Neuronal stem cell (in vitro differentiated cells): Measurements from ENCODE around the gene RASSF1.
A peak's percentile ranks its signal among the peaks of the same experiment; 100 is the strongest.

Source experiments
- DNase-seq: peaks from one replicate; pipeline ENCODE4 v3.0.0-alpha.2; 2013; ENCODE audit warnings: low spot score
- H2AFZ ChIP-seq: one replicate; pipeline ENCODE4 v1.6.1; 2013; ENCODE audit warnings: mild to moderate bottlenecking, low read length, inconsistent platforms
- H2AK5ac ChIP-seq: 2 replicates; pipeline ENCODE4 v1.6.1; 2013; ENCODE audit warnings: low read depth, mild to moderate bottlenecking, inconsistent platforms, low read length, moderate library complexity, mixed read lengths
- H2BK120ac ChIP-seq: 2 replicates; pipeline ENCODE4 v1.6.1; 2013; ENCODE audit warnings: low read depth, mild to moderate bottlenecking, inconsistent platforms, low read length, moderate library complexity, mixed read lengths
- H2BK12ac ChIP-seq: one replicate; pipeline ENCODE4 v1.6.1; 2013; ENCODE audit warnings: low read length, inconsistent platforms
- H2BK15ac ChIP-seq: 2 replicates; pipeline ENCODE4 v1.6.1; 2013; ENCODE audit warnings: mild to moderate bottlenecking, low read length, inconsistent platforms, mixed read lengths
- H2BK5ac ChIP-seq: one replicate; pipeline ENCODE4 v1.6.1; 2013; ENCODE audit warnings: inconsistent platforms, mild to moderate bottlenecking, low read length, moderate library complexity
- H3K14ac ChIP-seq: one replicate; pipeline ENCODE4 v1.6.1; 2013; ENCODE audit warnings: low read length, inconsistent platforms
- H3K18ac ChIP-seq: 2 replicates; pipeline ENCODE4 v1.6.1; 2013; ENCODE audit warnings: low read length, inconsistent platforms
- H3K23ac ChIP-seq: 2 replicates; pipeline ENCODE4 v1.6.1; 2013; ENCODE audit warnings: low read depth, mild to moderate bottlenecking, mixed read lengths, low read length, inconsistent platforms; ENCODE audit not compliant: poor library complexity
- H3K27ac ChIP-seq: replicated peaks from 3 replicates; pipeline ENCODE4 v1.5.1; 2013; ENCODE audit warnings: low read length, inconsistent platforms
- H3K27me3 ChIP-seq, 3 experiments: 2 replicates each; pipeline ENCODE4 v1.6.1; 2013; ENCODE audit warnings: low read length in 3 of 3, mild to moderate bottlenecking in 2 of 3, inconsistent platforms in 1 of 3, low read depth in 1 of 3, mixed read lengths in 1 of 3, moderate library complexity in 1 of 3; ENCODE audit not compliant: control insufficient read depth in 3 of 3, insufficient read depth in 3 of 3
- H3K36me3 ChIP-seq, 2 donors: replicated peaks in 1 of 2; 2 replicates each; pipeline ENCODE4 v1.6.1; 2013; ENCODE audit warnings: low read length in 2 of 2; ENCODE audit not compliant: control insufficient read depth in 2 of 2, insufficient read depth in 2 of 2
- H3K4ac ChIP-seq: 2 replicates; pipeline ENCODE4 v1.6.1; 2013; ENCODE audit warnings: inconsistent platforms, mild to moderate bottlenecking, low read length, moderate library complexity
- H3K4me1 ChIP-seq, 2 donors: 1 replicate in 1 of 2; 2 replicates in 1 of 2; pipeline ENCODE4 v1.6.1; 2013; ENCODE audit warnings: low read length in 2 of 2, low read depth in 1 of 2; ENCODE audit not compliant: control insufficient read depth in 2 of 2, insufficient read depth in 1 of 2
- H3K4me2 ChIP-seq: one replicate; pipeline ENCODE4 v1.6.1; 2013; ENCODE audit warnings: mild to moderate bottlenecking, low read length, inconsistent platforms; ENCODE audit not compliant: insufficient read depth, poor library complexity, severe bottlenecking
- H3K4me3 ChIP-seq, 2 donors: 2 replicates each; pipeline ENCODE4 v1.5.1; 2013; ENCODE audit warnings: low read length in 2 of 2, mild to moderate bottlenecking in 2 of 2, inconsistent platforms in 1 of 2, moderate library complexity in 1 of 2
- H3K79me1 ChIP-seq: one replicate; pipeline ENCODE4 v1.6.1; 2013; ENCODE audit warnings: low read depth, mild to moderate bottlenecking, inconsistent platforms, low read length, moderate library complexity
- H3K9ac ChIP-seq: one replicate; pipeline ENCODE4 v1.6.1; 2013; ENCODE audit warnings: mild to moderate bottlenecking, low read depth, low read length, inconsistent platforms; ENCODE audit not compliant: poor library complexity
- H3K9me3 ChIP-seq, 2 donors: replicated peaks in 1 of 2; 2 replicates each; pipeline versions ENCODE3 to v1.6.1; 2013; ENCODE audit warnings: low read length in 2 of 2, mild to moderate bottlenecking in 2 of 2, inconsistent platforms in 1 of 2, low read depth in 1 of 2, mixed read lengths in 1 of 2, moderate library complexity in 1 of 2; ENCODE audit not compliant: control insufficient read depth in 2 of 2, insufficient read depth in 1 of 2
- H4K8ac ChIP-seq: one replicate; pipeline ENCODE4 v1.6.1; 2013; ENCODE audit warnings: low read depth, mild to moderate bottlenecking, inconsistent platforms, low read length, moderate library complexity
- H4K91ac ChIP-seq: one replicate; pipeline ENCODE4 v1.6.1; 2013; ENCODE audit warnings: low read length, low read depth, mild to moderate bottlenecking, inconsistent platforms; ENCODE audit not compliant: poor library complexity
- WGBS, 2 donors: extraction: QIAGEN DNeasy Blood & Tissue Kit; methylation state at CpG; one replicate each; pipeline ENCODE4 v1.1.7; 2013; ENCODE audit warnings: missing lambda C conversion rate in 2 of 2, mixed read lengths in 1 of 2; ENCODE audit not compliant: insufficient read length in 2 of 2, insufficient replicate concordance in 1 of 2; ENCODE audit errors: extremely low coverage in 2 of 2; 5-methylcytosine and 5-hydroxymethylcytosine counted together

Gene RASSF1

DNA sequence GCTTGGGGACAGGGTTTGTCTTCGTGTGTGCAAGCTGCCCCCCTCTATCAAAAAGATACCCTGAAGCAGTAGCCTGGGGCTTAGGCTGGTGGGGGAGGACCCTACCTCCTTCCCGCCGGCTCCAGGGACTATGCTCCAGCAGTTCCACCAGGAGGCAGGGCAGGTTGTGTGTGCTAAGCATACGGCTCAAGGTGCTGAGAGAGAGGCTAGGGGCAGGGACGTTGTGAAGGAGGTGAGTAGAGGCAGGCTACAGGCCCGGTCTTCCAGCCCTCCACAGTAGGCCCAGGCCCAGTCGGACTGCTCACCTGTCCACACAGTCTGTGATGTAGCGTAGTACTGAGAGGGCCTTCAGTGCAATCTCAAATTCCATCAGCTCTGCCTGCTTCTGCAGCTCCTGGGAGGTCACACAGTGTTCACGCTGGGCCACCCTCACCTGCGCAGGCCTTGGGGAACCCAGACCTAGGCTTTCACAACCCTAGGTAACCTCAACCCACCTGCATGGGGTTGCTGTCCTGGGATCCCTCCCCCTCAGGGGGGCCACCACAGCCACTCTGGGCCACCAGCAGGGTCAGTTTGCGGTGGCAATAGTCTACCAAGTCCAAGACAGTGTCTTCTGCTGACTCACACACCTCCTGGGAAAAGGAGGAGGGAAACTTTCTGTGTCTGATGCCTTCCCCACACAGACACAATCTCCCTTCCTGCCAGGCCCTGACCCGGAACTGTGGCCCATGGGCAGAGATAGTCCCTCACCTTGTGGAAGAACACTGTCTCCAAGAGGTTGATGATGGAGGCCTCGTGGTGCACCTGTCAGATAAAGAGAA, 2.4 kb upstream of the RASSF1 start:
- H4K8ac ChIP-seq = no peak overlapping the region
- H3K14ac ChIP-seq = no peak overlapping the region
- no peak overlapping the region for H3K4me3 ChIP-seq
- H4K91ac ChIP-seq = no peak overlapping the region
- WGBS, 2 donors = no CpG with 5 or more reads among the region's 13 CpGs
- H2BK15ac ChIP-seq = peak overlapping the region; percentile 56
- no peak overlapping the region for H2BK120ac ChIP-seq
- DNase-seq = no peak
- H3K27ac ChIP-seq = no peak overlapping the region
- peaks cover 2 to 6% of the 10 kb centered on the region in 2 donors for H3K9me3 ChIP-seq
- H3K4me1 ChIP-seq = peaks cover 2 to 9% of the 10 kb centered on the region in 2 donors
- H3K4ac ChIP-seq = no peak overlapping the region
- no peak overlapping the region for H3K9ac ChIP-seq
- no peak overlapping the region for H3K18ac ChIP-seq
- H3K23ac ChIP-seq = peak overlapping the region; percentile 4
- H2BK5ac ChIP-seq = no peak overlapping the region
- peaks cover 4 to 6% of the 10 kb centered on the region in 2 donors for H3K36me3 ChIP-seq
- no peaks in the 10 kb centered on the region for H3K79me1 ChIP-seq
- H3K4me2 ChIP-seq = no peak overlapping the region
- H2AFZ ChIP-seq = no peak overlapping the region
- no peak overlapping the region for H2BK12ac ChIP-seq
- H3K27me3 ChIP-seq = peaks cover 16 to 70% (median 56%) of the 10 kb centered on the region in 3 experiments
- H2AK5ac ChIP-seq = peak overlapping the region; percentile 33

DNA sequence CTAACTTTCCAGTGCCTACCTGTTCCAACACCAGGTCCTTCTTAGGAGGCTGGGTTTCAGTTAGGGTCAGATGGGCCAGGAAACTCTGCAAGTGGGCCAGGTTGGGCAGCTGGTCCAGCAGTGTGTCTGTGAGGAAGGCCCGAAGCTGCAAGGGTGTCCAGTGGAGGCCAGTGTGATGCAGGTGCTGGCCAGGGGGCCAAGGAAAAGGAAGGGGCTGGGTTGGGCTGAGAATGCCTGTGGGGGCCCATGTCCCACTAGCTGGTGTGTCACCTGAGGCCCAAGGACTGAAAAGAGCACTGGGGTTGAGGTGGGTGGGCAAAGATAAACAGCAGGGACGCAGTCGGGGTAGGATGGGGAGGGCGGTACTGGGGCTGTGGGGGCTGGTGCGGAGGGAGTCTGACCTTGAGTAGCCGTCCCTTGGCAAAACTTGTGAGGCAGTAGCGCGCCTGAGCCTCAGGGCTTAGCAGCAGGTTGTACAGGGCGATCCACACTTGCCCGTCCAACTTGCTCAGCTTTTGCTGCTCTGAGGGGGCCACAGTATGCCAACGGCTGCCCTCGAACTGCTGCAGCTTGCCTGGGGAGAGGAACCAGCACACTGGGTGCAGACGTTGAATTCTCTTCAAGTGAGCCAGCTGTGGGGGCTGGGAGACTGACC, 1.5 kb upstream of the RASSF1 start:
- Histone ChIP-seq H3K14ac (no peak overlapping the region), H3K4ac (no peak overlapping the region), H2BK120ac (no peak overlapping the region), H3K4me2 (no peak overlapping the region), H3K27ac (no peak overlapping the region), H3K18ac (no peak overlapping the region), H2AK5ac (peak overlapping the region; percentile 33), H4K91ac (no peak overlapping the region), H3K9me3 (peaks cover 2 to 6% of the 10 kb centered on the region in 2 donors), H3K4me1 (peaks cover 3 to 12% of the 10 kb centered on the region in 2 donors), H3K79me1 (no peaks in the 10 kb centered on the region), H2AFZ (no peak overlapping the region), H3K23ac (peak overlapping the region; percentile 4), H3K36me3 (no peaks in the 10 kb centered on the region), H2BK12ac (no peak overlapping the region), H2BK15ac (peak overlapping the region; percentile 66), H3K9ac (peak overlapping the region; percentile 10), H2BK5ac (no peak overlapping the region), H4K8ac (no peak overlapping the region), H3K4me3 (no peak overlapping the region), H3K27me3 (peaks cover 16 to 70% (median 56%) of the 10 kb centered on the region in 3 experiments)
- WGBS, 2 donors = no CpG with 5 or more reads among the region's 13 CpGs
- no peak for DNase-seq

DNA sequence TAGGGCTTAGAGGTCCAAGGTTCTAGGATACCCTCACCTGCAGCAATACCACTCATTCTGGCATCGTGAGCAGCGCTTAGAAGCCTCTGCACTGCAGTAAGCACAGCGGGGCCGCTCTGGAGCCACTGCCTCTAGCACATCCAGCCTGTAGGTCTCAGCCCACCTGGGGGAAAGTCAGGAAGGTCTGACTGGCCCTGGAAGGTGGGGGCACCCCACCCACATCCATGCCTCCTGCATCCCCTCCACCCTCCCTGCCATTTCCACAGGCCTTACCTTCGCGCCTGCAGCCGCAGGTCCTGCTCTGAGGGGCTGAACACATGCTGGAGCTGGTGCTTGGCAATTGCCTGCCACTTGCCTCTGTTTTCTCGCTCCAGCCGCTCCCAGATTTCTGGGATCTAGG, 901 bp upstream of the RASSF1 start:
- H2BK120ac ChIP-seq = no peak overlapping the region
- peaks cover 2 to 6% of the 10 kb centered on the region in 2 donors for H3K9me3 ChIP-seq
- H3K23ac ChIP-seq = no peak overlapping the region
- no peak overlapping the region for H2AK5ac ChIP-seq
- WGBS, 2 donors = no CpG with 5 or more reads among the region's 9 CpGs
- DNase-seq = no peak
- H3K18ac ChIP-seq = no peak overlapping the region
- H3K4me2 ChIP-seq = no peak overlapping the region
- peak overlapping the region; percentile 27 for H2BK5ac ChIP-seq
- H2BK12ac ChIP-seq = no peak overlapping the region
- peaks cover 2% of the 10 kb centered on the region for H3K79me1 ChIP-seq
- H3K9ac ChIP-seq = no peak overlapping the region
- peaks cover 16 to 70% (median 56%) of the 10 kb centered on the region in 3 experiments for H3K27me3 ChIP-seq
- H4K8ac ChIP-seq = no peak overlapping the region
- H2BK15ac ChIP-seq = no peak overlapping the region
- H3K4ac ChIP-seq = no peak overlapping the region
- no peak overlapping the region for H3K4me3 ChIP-seq
- H3K14ac ChIP-seq = peak overlapping the region; percentile 15
- H3K36me3 ChIP-seq = no peaks in the 10 kb centered on the region
- no peak overlapping the region for H2AFZ ChIP-seq
- no peak overlapping the region for H4K91ac ChIP-seq
- no peak overlapping the region for H3K27ac ChIP-seq
- H3K4me1 ChIP-seq = peaks cover 5 to 12% of the 10 kb centered on the region in 2 donors

DNA sequence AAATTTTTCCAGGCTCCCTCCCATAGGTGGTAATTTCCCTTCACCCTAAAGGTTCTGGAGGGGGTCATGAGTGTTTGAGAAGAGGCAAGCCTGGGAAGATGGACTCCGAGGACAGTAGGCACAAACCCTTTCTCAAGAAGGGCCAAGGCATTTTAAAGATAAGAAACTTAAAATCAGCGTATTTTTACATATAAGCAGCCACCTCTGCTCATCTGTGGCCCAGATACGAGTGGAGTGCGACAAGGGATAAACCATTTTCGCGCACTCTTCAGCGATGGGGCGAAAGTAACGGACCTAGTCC, 539 bp downstream of the RASSF1 start:
- WGBS, 2 donors = no CpG with 5 or more reads among the region's 9 CpGs

More for the DNA sequence above, 539 bp downstream of the RASSF1 start:
- Histone ChIP-seq H3K4ac (no peak overlapping the region), H2BK5ac (no peak overlapping the region), H3K23ac (peak overlapping the region; percentile 83), H4K8ac (no peak overlapping the region), H2AFZ (peak overlapping the region; percentile 69), H2BK120ac (no peak overlapping the region), H2AK5ac (peak overlapping the region; percentile 65), H3K18ac (peak overlapping the region; percentile 93), H3K4me3 (no peak overlapping the region), H2BK15ac (no peak overlapping the region), H3K4me2 (peak overlapping the region; percentile 58), H3K9ac (peak overlapping the region; percentile 82), H3K4me1 (peaks cover 14 to 15% of the 10 kb centered on the region in 2 donors), H4K91ac (no peak overlapping the region), H3K27ac (no peak overlapping the region), H3K9me3 (peaks cover 2 to 6% of the 10 kb centered on the region in 2 donors), H3K36me3 (peaks cover 0 to 9% of the 10 kb centered on the region in 2 donors), H3K14ac (peak overlapping the region; percentile 47), H3K27me3 (peaks cover 16 to 61% (median 54%) of the 10 kb centered on the region in 3 experiments), H2BK12ac (no peak overlapping the region), H3K79me1 (peaks cover 6% of the 10 kb centered on the region)
- DNase-seq = no peak
